Vagina (tissue), 2 donors: ENCODE results near the gene S100A13.

ENCODE experiments used
- CTCF ChIP-seq, 3 experiments: fragments of 450-650 bp in 2 of 3; fragments of 200-600 bp in 1 of 3; sonication (generic) in 1 of 3; IDR thresholded peaks; one replicate each; pipeline ENCODE4 v1.5.1; 2017 to 2019; ENCODE audit warnings: antibody characterized with exemption in 3 of 3, mild to moderate bottlenecking in 2 of 3, moderate library complexity in 2 of 3
- POLR2A ChIP-seq, 2 donors: fragments of 450-650 bp; IDR thresholded peaks; one replicate each; pipeline ENCODE4 v1.6.1; 2017; ENCODE audit warnings: antibody characterized with exemption in 2 of 2, mild to moderate bottlenecking in 2 of 2, moderate library complexity in 2 of 2
- POLR2AphosphoS5 ChIP-seq, 2 donors: sonication (generic); formaldehyde crosslinking; IDR thresholded peaks; one replicate each; pipeline ENCODE4 v1.9.0; 2017; ENCODE audit warnings: antibody characterized with exemption in 2 of 2, mild to moderate bottlenecking in 2 of 2, low read depth in 1 of 2; ENCODE audit not compliant: insufficient read depth in 1 of 2

- TF ChIP-seq POLR2AphosphoS5 (IDR thresholded peaks at IDR 0.05; ENCODE audit: insufficient read depth in 1 of 2, low read depth in 1 of 2) (no peak), CTCF (IDR thresholded peaks at IDR 0.05) (no peak), POLR2A (IDR thresholded peaks at IDR 0.05) (no peak)
These were observed 20.8 kb upstream of the S100A13 start for GRCh38 chr1:153648000-153648643.
